Hepatocyte (in vitro differentiated cells): ENCODE measurements around the gene HMGXB3. TPM values are rescaled to one million over a fixed set of nuclear protein-coding genes. Genes with fewer than 3 reads are reported as not detected.

Source experiments
- DNase-seq: peaks from one replicate; pipeline ENCODE4 v3.0.0-alpha.2; 2016; ENCODE audit warnings: low spot score
- H2AFZ ChIP-seq: fragments of 200-600 bp; sonication (generic); 2 replicates; pipeline ENCODE4 v1.6.0; 2016; ENCODE audit warnings: antibody characterized with exemption, mild to moderate bottlenecking
- H3K27ac ChIP-seq: fragments of 200-600 bp; sonication (generic); 2 replicates; pipeline ENCODE4 v1.5.1; 2016; ENCODE audit warnings: mild to moderate bottlenecking
- H3K27me3 ChIP-seq: fragments of 200-600 bp; sonication (generic); 2 replicates; pipeline ENCODE4 v1.6.1; 2016
- H3K36me3 ChIP-seq: fragments of 200-600 bp; sonication (generic); replicated peaks from 2 replicates; pipeline ENCODE4 v1.5.1; 2016; ENCODE audit warnings: low read depth; ENCODE audit not compliant: insufficient read depth
- H3K4me1 ChIP-seq: fragments of 200-600 bp; sonication (generic); 2 replicates; pipeline ENCODE4 v1.5.1; 2016; ENCODE audit warnings: mild to moderate bottlenecking, moderate library complexity; ENCODE audit not compliant: insufficient read depth
- H3K4me2 ChIP-seq: fragments of 200-600 bp; sonication (generic); 2 replicates; pipeline ENCODE4 v1.6.0; 2016
- H3K4me3 ChIP-seq: fragments of 200-600 bp; sonication (generic); 2 replicates; pipeline ENCODE4 v1.5.1; 2016; ENCODE audit warnings: mild to moderate bottlenecking
- H3K79me2 ChIP-seq: fragments of 200-600 bp; sonication (generic); 2 replicates; pipeline ENCODE4 v1.6.0; 2017; ENCODE audit warnings: mild to moderate bottlenecking
- H3K9me2 ChIP-seq: fragments of 200-600 bp; sonication (generic); replicated peaks from 2 replicates; pipeline ENCODE4 v1.6.0; 2017; ENCODE audit warnings: mild to moderate bottlenecking; ENCODE audit not compliant: insufficient read depth
- H3K9me3 ChIP-seq: fragments of 200-600 bp; sonication (generic); 2 replicates; pipeline ENCODE4 v1.5.1; 2016; ENCODE audit warnings: low read depth, mild to moderate bottlenecking
- H4K20me1 ChIP-seq: fragments of 200-600 bp; sonication (generic); 2 replicates; pipeline ENCODE4 v1.6.0; 2016; ENCODE audit warnings: mild to moderate bottlenecking; ENCODE audit not compliant: insufficient read depth, poor library complexity, severe bottlenecking
- CTCF ChIP-seq: fragments of 200-600 bp; sonication (generic); IDR thresholded peaks from 2 replicates; pipeline ENCODE4 v1.5.1; 2016; ENCODE audit warnings: antibody characterized with exemption, mild to moderate bottlenecking; ENCODE audit not compliant: poor library complexity
- EZH2 ChIP-seq: fragments of 200-600 bp; sonication (generic); IDR thresholded peaks from 2 replicates; pipeline ENCODE4 v1.6.1; 2016; ENCODE audit warnings: antibody characterized with exemption, mild to moderate bottlenecking, borderline replicate concordance
- EZH2phosphoT487 ChIP-seq: fragments of 200-600 bp; sonication (generic); IDR thresholded peaks from one replicate; pipeline ENCODE4 v1.6.1; 2018; ENCODE audit warnings: antibody characterized with exemption, mild to moderate bottlenecking, low read depth, moderate library complexity; ENCODE audit not compliant: unreplicated experiment, severe bottlenecking
- WGBS: methylation state at CpG from one replicate; pipeline ENCODE4 v1.1.6; 2016; ENCODE audit warnings: low lambda C conversion rate; ENCODE audit errors: missing lambda C conversion rate; 5-methylcytosine and 5-hydroxymethylcytosine counted together
- polyA plus RNA-seq: library from polyadenylated mRNA; unstranded; fragments of >200 nt; fragmentation: Nextera tagmentation; extraction: Ambion mirVana; gene quantifications from 2 replicates; pipeline ENCODE4 v1.2.1, GENCODE V29; 2016
- total RNA-seq: library from RNA; depleted of rRNA; stranded (reverse); fragments of >200 nt; gene quantifications from 2 replicates; pipeline ENCODE4 v1.2.3, GENCODE V29; 2014

Gene HMGXB3
- 32.8 and 47.5 TPM in 2 replicates for total RNA-seq
- polyA plus RNA-seq: 23.4 and 24.6 TPM in 2 replicates

- Histone ChIP-seq H2AFZ (peak within 1 kb of the TSS; percentile 61), H3K4me2 (peak within 1 kb of the TSS; percentile 97), H4K20me1 (peaks cover 23% of the 10 kb centered on the region), H3K27me3 (no peaks in the 10 kb centered on the region), H3K4me1 (peaks cover 19% of the 10 kb centered on the region), H3K9me2 (no peaks in the 10 kb centered on the region), H3K36me3 (no peaks in the 10 kb centered on the region), H3K79me2 (peaks cover 57% of the 10 kb centered on the region), H3K27ac (peak within 1 kb of the TSS; percentile 93), H3K4me3 (peak within 1 kb of the TSS; percentile 77), H3K9me3 (no peaks in the 10 kb centered on the region)
- TF ChIP-seq CTCF (no peak), EZH2phosphoT487 (no peak), EZH2 (no peak)
- WGBS: under 1% methylated on average over 63 of the region's 72 CpGs
- DNase-seq: peak; percentile 96
These were observed at the start of gene HMGXB3, which contains the start of gene TIGD6 for GRCh38 chr5:150000256-150000989. TSS of gene HMGXB3 (plus strand) at chr5:150000739. CDS start at chr5:150004853, 4,114 bp downstream. TSS of gene TIGD6 (minus strand) at chr5:150000654. CDS start at chr5:149996348, 4,306 bp downstream.

GRCh38 chr5:149951138-149951749 is 49.3 kb upstream of the HMGXB3 start:
- no peak overlapping the region for H2AFZ ChIP-seq
- no peak for TF ChIP-seq CTCF
- no peak for TF ChIP-seq EZH2phosphoT487
- no peak for TF ChIP-seq EZH2
- no peak overlapping the region for H3K27ac ChIP-seq
- no peak overlapping the region for H3K4me3 ChIP-seq
- no peaks in the 10 kb centered on the region for H3K4me1 ChIP-seq
- no peaks in the 10 kb centered on the region for H3K9me3 ChIP-seq
- DNase-seq: no peak
- no peaks in the 10 kb centered on the region for H3K9me2 ChIP-seq
- 84% methylated on average over 6 of the region's 6 CpGs for WGBS
- H3K79me2 ChIP-seq: no peaks in the 10 kb centered on the region
- H3K4me2 ChIP-seq: no peak overlapping the region
- H3K36me3 ChIP-seq: no peaks in the 10 kb centered on the region
- no peaks in the 10 kb centered on the region for H4K20me1 ChIP-seq
- no peaks in the 10 kb centered on the region for H3K27me3 ChIP-seq

GRCh38 chr5:149953436-149954121 is 47.0 kb upstream of the HMGXB3 start:
- no peak overlapping the region for H2AFZ ChIP-seq
- TF ChIP-seq EZH2 (no peak), EZH2phosphoT487 (no peak), CTCF (no peak)
- 62% methylated on average over 9 of the region's 9 CpGs for WGBS
- H3K27me3 ChIP-seq: no peaks in the 10 kb centered on the region
- H3K27ac ChIP-seq: peak overlapping the region; percentile 13
- H4K20me1 ChIP-seq: no peaks in the 10 kb centered on the region
- H3K4me2 ChIP-seq: no peak overlapping the region
- H3K4me3 ChIP-seq: no peak overlapping the region
- no peaks in the 10 kb centered on the region for H3K36me3 ChIP-seq
- H3K9me3 ChIP-seq: no peaks in the 10 kb centered on the region
- no peaks in the 10 kb centered on the region for H3K4me1 ChIP-seq
- H3K79me2 ChIP-seq: no peaks in the 10 kb centered on the region
- no peaks in the 10 kb centered on the region for H3K9me2 ChIP-seq
- DNase-seq: no peak
